Lower lobe of right lung (tissue), 2 donors: ENCODE results near the gene ASB4. TPM values are rescaled to one million over a fixed set of nuclear protein-coding genes. Genes with fewer than 3 reads are reported as not detected.

Experiments used
- ATAC-seq, 2 donors: fragments of 200-7000 bp; cut with Tn5 transposase; one replicate each; pipeline ENCODE4 v1.9.1; 2020 to 2022; ENCODE audit warnings: mild to moderate bottlenecking in 2 of 2, moderate library complexity in 2 of 2
- DNase-seq: peaks from one replicate; pipeline ENCODE4 v3.0.0-alpha.2; 2020
- H3K27ac ChIP-seq: fragments of 200-600 bp; one replicate; pipeline ENCODE4 v1.8.0; 2022
- H3K27me3 ChIP-seq: fragments of 200-600 bp; one replicate; pipeline ENCODE4 v1.8.0; 2022; ENCODE audit warnings: low read depth
- H3K36me3 ChIP-seq: fragments of 200-600 bp; one replicate; pipeline ENCODE4 v1.8.0; 2022; ENCODE audit warnings: mild to moderate bottlenecking
- H3K4me1 ChIP-seq: fragments of 200-600 bp; one replicate; pipeline ENCODE4 v1.8.0; 2022
- H3K4me3 ChIP-seq: fragments of 200-600 bp; one replicate; pipeline ENCODE4 v1.8.0; 2022; ENCODE audit warnings: mild to moderate bottlenecking
- H3K9me3 ChIP-seq: fragments of 200-600 bp; one replicate; pipeline ENCODE4 v1.8.0; 2022
- intact Hi-C: fragments of 100-400 bp; cut with DNase I; formaldehyde crosslinking; loops from one replicate; pipeline ENCODE4 v1.11.0; 2022
- total RNA-seq: library from RNA; stranded (reverse); fragmentation: NEBNext Ultra II Directional; extraction: Animal tissue kit (Norgen Biotek cat#: 25700); gene quantifications from one replicate; pipeline ENCODE4 v1.2.1, GENCODE V29; 2021
- TF ChIP-seq, protein P1 (sequence below): fragments of 200-600 bp; IDR thresholded peaks from one replicate; pipeline ENCODE4 v1.8.0; 2022; ENCODE audit warnings: antibody characterized with exemption, mild to moderate bottlenecking
- donor health status: DM: no; HTN: yes; CAD: no; lungs with severe emphysema.

Gene ASB4
- total RNA-seq, 1 donor from 2014 or later, result 0.50 TPM

DNA sequence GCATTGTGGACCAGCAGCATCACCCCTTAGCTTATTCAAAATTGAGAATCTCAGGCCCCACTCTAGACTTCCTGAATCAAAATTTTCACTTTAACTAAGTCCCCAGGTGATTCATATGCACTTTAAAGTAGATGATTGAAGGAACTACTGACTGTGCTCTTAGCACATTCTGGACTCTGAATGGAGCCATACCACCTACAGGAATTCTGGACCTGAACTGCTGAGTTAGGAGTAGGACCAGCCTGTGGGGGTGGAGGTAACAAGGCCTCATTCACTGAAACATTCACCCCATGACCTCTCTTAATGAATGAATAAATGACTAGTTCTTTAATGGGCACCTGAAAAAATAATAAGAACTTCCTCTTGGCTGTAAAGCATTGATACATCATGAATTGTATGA lies 103.3 kb downstream of the ASB4 start:
- intact Hi-C loops, result no loop called here
- no peaks in the 10 kb centered on the region for H3K27me3 ChIP-seq
- H3K36me3 ChIP-seq, result peaks cover 100% of the 10 kb centered on the region
- H3K4me1 ChIP-seq, result peaks cover 62% of the 10 kb centered on the region
- H3K27ac ChIP-seq, result peak overlapping the region; percentile 97
- H3K9me3 ChIP-seq, result no peaks in the 10 kb centered on the region
- TF ChIP-seq, protein P1, sequence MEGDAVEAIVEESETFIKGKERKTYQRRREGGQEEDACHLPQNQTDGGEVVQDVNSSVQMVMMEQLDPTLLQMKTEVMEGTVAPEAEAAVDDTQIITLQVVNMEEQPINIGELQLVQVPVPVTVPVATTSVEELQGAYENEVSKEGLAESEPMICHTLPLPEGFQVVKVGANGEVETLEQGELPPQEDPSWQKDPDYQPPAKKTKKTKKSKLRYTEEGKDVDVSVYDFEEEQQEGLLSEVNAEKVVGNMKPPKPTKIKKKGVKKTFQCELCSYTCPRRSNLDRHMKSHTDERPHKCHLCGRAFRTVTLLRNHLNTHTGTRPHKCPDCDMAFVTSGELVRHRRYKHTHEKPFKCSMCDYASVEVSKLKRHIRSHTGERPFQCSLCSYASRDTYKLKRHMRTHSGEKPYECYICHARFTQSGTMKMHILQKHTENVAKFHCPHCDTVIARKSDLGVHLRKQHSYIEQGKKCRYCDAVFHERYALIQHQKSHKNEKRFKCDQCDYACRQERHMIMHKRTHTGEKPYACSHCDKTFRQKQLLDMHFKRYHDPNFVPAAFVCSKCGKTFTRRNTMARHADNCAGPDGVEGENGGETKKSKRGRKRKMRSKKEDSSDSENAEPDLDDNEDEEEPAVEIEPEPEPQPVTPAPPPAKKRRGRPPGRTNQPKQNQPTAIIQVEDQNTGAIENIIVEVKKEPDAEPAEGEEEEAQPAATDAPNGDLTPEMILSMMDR, result no peak
- peak overlapping the region; percentile 85 for H3K4me3 ChIP-seq
- no peak for ATAC-seq
- DNase-seq, result no peak

DNA sequence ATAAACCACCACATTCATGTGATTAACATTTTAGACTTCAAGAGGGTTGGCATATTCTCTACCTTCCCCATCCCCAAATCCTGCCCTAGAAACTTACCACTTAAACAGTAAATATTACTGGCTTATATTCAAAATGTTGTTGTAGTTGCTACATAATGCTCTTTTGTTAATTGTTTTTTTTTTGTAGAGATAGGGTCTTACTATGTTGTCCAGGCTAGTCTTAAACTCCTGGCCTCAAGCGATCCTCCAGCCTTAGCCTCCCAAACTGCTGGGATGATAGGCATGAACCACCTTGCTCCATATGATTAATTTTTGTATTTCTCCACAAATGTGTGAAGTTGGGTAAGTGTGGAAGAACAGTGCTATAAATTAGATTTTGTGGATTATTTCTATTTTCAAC lies 104.0 kb downstream of the ASB4 start:
- intact Hi-C loops, result loop anchor here (10.0 kb wide), 1 partner anchor 95 kb away; no protein-coding TSS in a partner anchor
- Histone ChIP-seq H3K36me3 (peaks cover 98% of the 10 kb centered on the region), H3K27me3 (no peaks in the 10 kb centered on the region), H3K4me3 (peak overlapping the region; percentile 85), H3K4me1 (peaks cover 62% of the 10 kb centered on the region), H3K9me3 (no peaks in the 10 kb centered on the region), H3K27ac (peak overlapping the region; percentile 97)
- DNase-seq (no peak), ATAC-seq (no peak)
- TF ChIP-seq, protein P1, result no peak

Other genes with a start within 250 kb of the ASB4 start
- 0.24 TPM for gene PON1, start 161.4 kb upstream of the ASB4 start, total RNA-seq
- gene PON3, start 89.6 kb upstream of the ASB4 start, total RNA-seq, result 25.6 TPM
- gene PON2, start 50.9 kb upstream of the ASB4 start, total RNA-seq, result 168 TPM
- gene PDK4, start 110.6 kb downstream of the ASB4 start, total RNA-seq, result 243 TPM